ENCODE results near the gene CEP112.

The CEP112 gene

GRCh38 chr17:65780111-65780510 is 411.8 kb downstream of the CEP112 start:
- no peak for DNase-seq (ENCODE audit: low read depth in 2 of 2)

- DNase-seq (ENCODE audit: low read depth in 2 of 2): no peak
These were observed 415.0 kb downstream of the CEP112 start for GRCh38 chr17:65776890-65777289.

DNA sequence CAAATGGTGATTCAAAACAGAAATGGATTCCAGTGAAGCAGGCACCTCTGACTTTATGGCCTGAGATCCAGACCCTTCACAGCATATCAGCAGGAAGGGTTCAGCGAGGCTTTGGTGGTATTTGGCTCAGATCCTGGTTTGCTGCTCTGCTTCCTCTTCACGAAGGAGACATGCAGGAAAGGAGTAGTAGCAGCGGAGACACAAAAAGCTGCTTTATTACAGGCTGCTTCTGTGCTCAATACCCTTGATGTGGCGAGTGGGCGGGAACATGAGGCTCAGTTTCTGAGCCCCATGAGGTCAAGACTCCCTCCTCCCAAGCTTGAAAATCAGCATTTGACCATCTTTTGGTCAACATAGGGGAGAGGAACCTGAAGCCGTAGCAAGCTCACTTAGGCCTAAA is 417.1 kb downstream of the CEP112 start:
- DNase-seq (ENCODE audit: low read depth in 2 of 2): no peak

GRCh38 chr17:65772989-65773388 is 418.9 kb downstream of the CEP112 start:
- DNase-seq (ENCODE audit: low read depth in 2 of 2): no peak

DNA sequence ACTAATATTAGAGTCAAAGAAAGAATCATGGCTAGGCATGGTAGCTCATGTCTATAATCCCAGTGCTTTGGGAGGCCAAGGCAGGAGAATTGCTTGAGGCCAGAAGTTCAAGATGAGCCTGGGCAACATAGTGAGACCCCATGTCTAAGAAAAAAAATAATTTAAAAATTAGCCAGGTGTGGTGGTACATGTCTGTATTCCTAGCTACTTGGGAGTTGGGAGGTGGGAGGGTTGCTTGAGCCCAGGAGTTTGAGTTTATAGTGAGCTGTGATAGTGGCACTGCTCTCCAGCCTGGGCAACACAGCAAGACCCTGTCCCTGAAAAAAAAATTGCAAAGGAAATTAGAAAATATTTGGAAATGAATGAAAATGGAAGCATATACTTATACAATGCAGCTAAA is 420.2 kb downstream of the CEP112 start:
- DNase-seq (ENCODE audit: low read depth in 2 of 2): no peak

DNA sequence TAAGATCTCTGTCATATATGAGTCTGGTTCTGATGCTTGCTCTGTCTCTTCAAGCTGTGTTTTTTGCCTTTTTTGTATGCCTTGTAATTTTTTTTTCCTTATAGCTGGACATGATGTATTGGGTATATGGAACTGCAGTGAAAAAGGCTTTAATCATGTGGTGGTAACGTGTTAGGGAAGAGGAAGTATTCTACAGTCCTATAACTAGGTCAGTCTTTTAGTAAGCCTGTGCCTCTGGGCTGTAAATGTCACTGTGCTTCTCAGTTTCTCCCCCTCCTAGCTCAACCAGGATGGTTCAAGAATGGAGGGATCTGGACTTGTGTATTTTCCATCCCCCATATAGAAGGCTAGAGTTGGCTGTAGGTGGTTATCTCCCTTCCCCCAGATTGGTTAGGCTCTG is 428.1 kb downstream of the CEP112 start:
- DNase-seq (ENCODE audit: low read depth in 2 of 2): no peak

GRCh38 chr17:65762973-65763372 is 429.0 kb downstream of the CEP112 start:
- no peak for DNase-seq (ENCODE audit: low read depth in 2 of 2)

- no peak for DNase-seq (ENCODE audit: low read depth in 2 of 2)
These were observed 432.4 kb downstream of the CEP112 start for GRCh38 chr17:65759532-65759931.

GRCh38 chr17:65756760-65757159 is 435.2 kb downstream of the CEP112 start:
- no peak for DNase-seq (ENCODE audit: low read depth in 2 of 2)

DNA sequence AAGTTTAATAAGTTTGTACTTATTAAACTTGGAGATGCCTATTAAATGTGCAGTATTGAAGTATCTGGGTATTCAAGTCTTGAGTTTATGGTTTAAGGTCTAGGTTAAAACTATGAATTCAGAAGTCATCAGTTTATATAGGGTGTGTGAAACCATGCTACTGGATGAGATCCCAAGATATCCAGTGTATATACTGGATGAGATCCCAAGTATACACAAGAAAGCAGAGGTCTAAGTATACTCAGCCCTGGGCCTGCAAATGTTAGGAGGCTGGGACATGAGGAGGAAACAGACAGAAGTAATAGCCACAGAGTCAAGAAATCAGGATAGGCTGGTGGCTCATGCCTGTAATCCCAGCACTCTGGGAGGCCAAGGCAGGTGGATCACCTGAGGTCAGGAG is 436.1 kb downstream of the CEP112 start:
- DNase-seq (ENCODE audit: low read depth in 2 of 2): no peak

DNA sequence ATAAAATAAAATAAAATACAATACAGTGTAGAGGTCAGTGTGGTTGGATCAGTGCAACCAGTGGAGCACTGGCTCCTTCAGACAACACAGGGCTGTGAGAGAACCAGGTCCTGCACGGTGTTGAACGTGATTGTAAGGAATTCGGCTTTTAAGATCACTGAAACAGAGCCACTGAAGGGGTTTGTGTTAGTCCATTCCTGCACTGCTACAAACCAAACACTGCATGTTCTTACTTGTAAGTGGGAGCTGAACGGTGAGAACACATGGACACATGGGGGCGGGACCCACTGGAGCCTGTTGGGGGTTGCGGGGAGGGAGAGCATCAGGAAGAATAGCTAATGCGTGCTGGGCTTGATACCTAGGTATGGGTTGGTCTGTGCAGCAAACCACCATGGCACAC is 437.3 kb downstream of the CEP112 start:
- DNase-seq (ENCODE audit: low read depth in 2 of 2): no peak

DNA sequence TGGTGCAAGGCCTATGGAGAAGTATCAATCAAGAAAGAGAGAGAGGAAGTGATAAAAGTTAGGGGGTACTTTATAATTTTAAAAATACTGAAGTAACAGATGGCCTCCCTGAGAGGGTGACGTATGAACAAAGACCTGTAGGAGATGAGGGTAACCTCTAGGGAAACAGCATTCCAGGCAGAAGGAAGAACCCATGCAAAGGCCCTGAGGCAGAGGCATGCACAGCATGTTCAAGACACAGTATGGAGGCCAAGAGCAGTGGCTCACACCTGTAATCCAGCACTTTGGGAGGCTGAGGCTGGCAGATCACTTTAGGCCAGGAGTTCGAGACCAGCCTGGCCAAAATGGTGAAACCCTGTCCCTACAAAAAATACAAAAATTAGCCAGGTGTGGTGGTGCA is 437.9 kb downstream of the CEP112 start:
- DNase-seq (ENCODE audit: low read depth in 2 of 2): no peak

GRCh38 chr17:65753348-65753747 is 438.6 kb downstream of the CEP112 start:
- DNase-seq (ENCODE audit: low read depth in 2 of 2): no peak

DNA sequence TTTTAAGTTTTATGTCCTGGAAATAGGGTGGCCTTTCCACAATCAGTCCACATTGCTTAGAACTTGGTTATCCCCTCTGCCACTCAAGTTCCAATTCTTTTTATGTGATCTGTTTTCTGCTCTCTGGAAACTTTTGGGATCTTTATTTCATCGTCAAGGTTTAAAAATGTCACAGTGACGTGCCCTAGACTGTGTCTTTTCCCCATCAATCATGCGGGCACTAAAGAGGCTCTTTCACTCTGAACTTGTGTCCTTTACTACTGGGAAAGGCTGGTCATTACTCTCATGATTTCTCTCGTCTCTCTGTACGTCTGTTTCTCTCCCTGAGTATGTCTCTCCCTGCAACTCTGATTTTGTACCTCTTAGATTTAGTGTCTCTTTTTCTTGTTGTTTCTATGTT is 440.7 kb downstream of the CEP112 start:
- no peak for DNase-seq (ENCODE audit: low read depth in 2 of 2)

DNA sequence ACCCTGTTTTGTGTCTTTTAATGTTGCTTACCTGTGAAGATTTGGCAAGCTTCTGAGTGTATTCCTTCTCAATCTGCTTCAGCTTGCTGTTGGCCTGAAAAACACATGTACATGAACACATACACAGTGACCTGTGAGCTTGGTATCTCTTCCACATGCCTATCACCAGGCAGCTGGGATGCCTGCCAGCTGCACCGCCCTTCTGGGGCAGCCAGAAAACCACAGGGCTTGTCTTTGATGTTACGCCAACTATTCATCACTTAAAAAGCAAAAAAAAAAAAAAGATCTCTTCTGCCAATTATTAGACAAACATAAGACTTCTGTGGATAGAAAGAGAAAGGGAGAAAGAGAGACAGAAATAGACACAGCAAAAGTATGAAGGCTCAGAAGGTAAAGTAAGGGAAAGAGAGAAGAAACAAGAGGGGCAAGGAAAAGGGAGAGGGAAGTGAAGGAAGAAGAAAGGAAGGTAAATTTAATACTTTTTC is 441.3 kb downstream of the CEP112 start:
- peak; percentile 15 to 22 for DNase-seq (ENCODE audit: low read depth in 2 of 2)

GRCh38 chr17:65750166-65750565 is 441.8 kb downstream of the CEP112 start:
- DNase-seq (ENCODE audit: low read depth in 2 of 2): no peak

DNA sequence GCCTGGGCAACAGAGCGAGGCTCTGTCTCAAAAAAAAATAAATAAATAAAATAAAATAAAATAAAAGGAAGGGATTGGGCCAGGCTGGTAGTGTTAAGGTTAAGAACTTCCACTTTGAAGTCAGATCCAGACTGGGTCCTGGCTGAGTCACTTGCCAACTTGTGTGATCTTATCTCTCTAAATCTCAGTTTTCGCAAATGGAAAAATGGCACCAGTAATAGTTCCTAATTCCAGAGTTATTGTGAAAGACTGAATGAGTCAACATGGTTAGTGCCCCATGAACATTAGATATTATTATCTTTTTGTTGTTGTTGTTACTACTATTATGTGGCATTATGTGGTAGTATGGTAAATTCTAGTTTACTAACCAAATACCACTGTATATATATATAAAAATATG is 442.5 kb downstream of the CEP112 start:
- no peak for DNase-seq (ENCODE audit: low read depth in 2 of 2)

DNA sequence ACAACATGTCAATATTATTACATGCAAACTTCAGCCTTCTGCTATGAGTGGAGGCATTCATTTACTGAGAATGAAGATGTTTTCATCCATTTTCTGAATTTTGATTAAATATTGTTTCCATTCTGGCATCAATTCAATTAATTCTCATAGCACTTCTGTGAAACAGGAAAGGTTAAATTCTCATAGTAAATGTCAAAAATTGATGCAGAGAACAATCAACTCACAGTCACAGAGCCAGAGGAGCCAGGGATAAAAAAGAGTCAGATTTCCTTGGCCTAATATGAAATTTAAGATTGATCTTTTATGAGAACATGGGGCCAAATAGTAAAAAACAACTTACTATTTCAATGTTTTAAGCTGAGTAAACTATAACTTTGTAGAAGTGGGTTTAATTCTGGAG is 446.7 kb downstream of the CEP112 start:
- DNase-seq (ENCODE audit: low read depth in 2 of 2): no peak

DNA sequence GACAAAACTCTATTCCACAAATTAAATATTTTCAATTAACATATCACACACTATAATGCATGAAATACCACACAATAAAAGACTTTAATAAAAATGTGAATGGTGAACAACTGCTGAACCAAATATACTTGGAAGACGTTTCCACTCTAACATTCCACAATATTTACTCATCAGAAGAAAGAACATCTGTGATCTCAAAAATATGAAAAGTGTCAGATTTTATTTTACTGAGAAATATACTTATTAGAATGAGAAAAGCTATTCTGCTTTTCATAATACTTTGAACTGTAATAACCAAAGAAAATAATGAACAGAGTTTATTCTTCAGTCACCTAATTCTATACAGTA is 448.7 kb downstream of the CEP112 start:
- no peak for DNase-seq (ENCODE audit: low read depth in 2 of 2)

DNA sequence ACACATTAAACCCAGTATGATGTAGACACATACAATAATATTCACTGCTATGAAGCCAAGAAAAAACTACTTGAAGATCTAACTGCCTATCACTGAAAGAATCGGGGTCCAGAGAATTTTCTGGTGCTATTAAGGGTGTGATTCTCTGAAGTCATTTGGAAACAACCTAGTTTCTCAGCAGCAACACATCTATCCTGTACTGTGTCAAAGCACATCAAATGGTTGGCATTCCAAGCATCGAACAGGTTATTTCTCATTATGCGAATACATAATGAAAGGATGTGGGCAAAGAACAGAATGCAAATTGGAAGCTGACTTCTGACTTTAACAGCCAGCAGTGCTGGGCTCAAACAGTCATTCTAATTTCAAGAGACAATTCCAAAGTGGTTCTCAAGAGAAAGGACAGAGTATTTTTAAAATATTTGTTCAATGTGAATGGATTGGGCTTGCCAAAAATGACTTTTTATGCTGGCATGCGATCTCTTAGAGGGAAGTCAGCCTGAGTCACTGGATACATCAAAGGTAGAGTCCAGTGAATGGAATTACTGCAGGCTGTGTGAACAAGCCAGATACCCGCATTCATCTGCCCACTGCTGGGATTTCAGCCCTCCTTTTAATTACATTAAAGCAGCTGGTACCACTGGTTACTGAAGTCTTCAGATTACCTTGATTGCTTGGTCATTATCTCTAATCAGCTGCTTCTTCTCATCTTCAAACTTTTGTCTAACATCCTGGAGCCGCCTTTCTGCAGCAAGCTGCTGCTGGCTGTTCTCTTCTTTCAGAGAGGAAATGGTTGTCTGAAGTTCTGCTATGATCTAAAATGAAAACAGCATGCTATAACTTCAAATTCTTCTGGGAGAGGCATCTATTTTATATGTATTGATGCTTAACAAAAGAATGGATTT is 449.3 kb downstream of the CEP112 start:
- no peak for DNase-seq (ENCODE audit: low read depth in 2 of 2)

DNA sequence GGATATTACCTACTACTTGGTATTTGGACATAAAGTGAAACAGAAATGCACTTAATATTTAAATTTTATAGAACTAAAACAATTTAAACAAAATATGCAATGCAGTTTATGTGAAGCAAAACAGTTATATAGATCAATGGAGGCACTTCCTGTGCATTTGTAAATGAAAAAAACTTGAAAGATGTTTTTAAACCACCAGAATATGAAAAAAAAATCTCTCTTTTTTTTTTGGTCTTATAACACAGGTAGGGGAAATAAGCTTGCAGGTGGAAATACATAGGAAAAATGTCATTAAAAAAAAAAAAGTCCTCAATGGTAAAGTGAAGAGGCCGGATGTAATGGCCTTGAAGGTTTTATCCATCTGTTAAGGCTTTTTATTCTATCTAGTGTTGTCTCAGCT is 450.2 kb downstream of the CEP112 start:
- no peak for DNase-seq (ENCODE audit: low read depth in 2 of 2)

- DNase-seq (ENCODE audit: low read depth in 2 of 2): no peak
These were observed 452.9 kb downstream of the CEP112 start for GRCh38 chr17:65739034-65739433.

DNA sequence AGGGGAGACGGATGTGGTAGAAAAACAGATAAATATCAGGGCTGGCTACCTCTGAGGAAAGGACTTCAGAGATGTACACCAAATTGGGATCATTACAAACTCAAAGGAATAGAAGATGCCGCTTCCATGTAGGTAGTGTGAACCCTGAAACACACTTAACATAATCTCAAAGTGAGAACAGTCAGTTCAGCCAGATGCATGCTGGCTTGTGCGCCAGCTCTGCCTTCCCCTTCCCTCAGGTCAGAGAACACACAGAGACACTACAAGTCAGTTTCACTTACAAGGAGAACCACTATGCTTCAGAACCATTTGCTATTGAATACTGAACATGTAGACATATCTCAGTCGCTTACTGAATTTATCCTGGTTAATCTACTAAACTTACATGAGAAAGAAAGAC is 454.5 kb downstream of the CEP112 start:
- DNase-seq (ENCODE audit: low read depth in 2 of 2): no peak

DNA sequence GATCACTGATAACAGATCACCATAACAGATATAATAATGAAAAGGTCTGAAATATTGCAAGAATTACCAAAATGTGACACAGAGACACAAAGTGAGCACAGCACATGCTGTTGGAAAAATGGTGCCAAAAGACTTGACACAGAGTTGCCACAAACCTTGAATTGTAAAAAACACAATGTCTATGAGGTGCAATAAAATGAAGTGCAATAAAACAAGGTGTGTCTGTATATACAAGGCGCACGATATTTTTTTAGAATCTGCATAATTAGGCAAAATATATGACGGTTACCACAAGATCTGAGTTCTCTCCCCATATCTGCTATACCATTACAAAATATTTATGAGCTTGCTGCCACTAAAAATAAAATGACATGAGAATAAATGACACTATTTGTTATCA is 458.6 kb downstream of the CEP112 start:
- no peak for DNase-seq (ENCODE audit: low read depth in 2 of 2)

Measured in activated CD4-positive, alpha-beta T cell treated with anti-CD3 and anti-CD28 coated beads for 24 hours (primary cell).